Measurements from ENCODE around the gene AMOTL2. TPM values are rescaled to one million over a fixed set of nuclear protein-coding genes. Genes with fewer than 3 reads are reported as not detected.

The AMOTL2 gene
- total RNA-seq, 1 donor from 2014 or later: 41.6 TPM

DNA sequence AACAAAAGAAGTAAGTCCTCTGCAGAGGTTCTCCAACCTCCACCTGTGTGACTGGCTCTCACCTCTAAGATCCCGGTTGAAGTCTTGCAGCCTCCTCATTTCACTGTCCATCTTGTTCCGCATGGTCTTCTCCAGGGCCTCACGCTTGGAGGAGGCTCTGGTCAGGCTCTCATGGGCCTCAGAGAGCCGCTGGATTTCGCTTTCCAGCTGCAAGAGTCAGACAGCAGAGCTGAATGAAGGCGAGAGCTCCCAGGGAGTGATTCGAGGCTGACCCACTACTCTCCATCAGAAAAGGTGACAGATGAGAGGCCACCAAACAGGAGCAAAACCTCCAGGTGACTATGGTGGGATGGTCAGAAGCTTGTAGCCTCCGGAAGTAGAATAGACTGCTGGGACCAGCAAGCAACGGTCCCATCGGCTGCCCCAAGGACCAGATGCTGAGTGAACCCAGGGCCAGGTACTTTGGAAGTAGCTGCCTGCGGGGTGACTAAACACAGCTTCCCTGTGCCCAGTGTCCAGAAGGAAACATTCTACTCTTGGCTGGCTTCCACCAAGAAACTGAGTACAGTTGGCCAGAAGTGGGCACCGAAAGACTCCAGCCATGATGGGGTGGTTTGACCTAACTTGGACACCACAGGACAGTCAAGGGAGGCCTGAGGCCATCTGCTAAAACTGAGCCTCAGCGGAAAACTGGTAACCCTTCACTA lies 7.9 kb downstream of the AMOTL2 start:
- DNase-seq (ENCODE audit: low read depth in 2 of 2): no peak

- no peak for DNase-seq (ENCODE audit: low read depth in 2 of 2)
Measured at GRCh38 chr3:134365766-134366065, 8.5 kb downstream of the AMOTL2 start.

DNA sequence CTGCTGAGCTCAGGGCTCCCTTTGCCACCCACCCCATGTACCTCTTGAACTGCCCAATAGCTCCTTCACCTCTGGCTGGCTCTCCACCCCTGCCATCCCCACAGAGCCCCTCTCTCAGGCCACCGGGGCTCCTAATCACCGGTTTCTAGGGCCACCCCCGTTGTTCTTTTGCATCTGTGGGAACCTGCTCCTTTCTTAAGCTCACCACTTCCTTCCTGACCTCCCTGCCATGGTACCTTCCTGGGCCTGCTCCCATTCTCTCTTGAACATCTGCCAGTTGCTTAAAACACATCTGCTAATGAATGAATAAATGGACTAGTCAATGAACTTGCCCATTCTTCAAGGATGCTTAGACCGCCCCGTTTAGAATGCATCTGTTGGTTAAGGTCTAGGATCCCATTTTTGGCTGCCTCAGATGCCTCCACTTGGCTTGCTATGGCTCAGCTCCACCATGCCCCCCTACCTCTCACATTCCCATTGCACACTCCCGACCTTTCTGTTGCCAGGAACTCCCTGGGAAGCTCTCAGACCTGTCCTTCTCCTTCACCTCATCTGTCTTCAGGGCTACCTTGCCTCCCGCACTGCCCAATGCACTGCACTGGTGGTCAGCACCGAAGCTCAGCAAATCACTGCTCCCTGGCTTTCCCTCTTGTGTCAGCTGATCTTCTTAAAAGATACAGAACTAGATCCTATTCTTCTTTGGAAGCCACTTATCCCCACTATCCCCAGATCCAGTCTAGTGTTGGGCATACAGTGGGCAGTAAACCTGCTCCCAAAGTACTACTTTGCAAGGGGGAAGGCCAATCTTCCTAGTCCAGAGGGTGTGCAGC lies 9.1 kb downstream of the AMOTL2 start:
- DNase-seq (ENCODE audit: low read depth in 2 of 2): peak in 1 of 2 donors; percentile 42

DNA sequence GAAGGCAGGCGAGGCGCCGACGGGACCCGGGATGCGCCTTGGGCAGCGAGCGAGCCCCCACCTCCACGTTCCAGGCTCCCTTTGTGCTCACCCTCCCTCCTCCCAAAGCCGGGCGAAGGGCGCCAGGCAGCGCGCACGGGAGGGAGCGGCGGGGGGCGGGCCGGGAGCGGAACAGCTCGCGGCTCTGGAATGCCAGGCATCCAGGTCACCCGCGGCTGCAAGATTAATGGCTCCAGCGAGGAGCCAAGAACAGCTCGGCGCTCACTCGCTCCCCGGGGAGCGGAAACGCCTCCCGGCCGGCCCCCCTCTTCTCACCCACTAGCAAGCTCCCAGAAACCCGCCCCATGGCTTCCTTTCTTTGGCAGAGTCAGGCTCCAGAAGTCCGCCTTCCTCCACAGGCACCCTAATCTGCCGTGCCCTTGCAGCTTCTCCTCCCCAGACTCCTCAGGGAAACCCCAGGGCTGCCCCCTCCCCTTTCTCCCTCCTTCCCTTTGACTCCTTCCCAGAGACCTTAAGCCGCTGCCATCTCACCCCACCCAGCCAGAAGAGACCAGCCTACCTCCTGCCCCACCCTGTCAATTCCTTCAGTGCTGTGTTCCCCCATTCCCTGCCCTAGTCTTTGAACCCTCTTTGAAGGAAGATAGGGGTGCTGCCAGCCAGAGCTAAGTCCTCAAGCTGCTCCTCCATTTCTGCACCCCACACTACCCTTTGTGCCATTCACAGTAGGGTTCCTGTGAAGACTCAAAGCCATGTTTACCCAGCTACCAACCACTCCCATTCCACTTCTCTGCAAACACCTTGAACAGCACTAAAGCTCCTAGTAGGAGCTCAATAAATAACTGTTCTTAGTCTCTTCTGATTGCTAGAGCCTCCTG lies 9.9 kb downstream of the AMOTL2 start:
- DNase-seq (ENCODE audit: low read depth in 2 of 2): peak; percentile 56 to 93

DNA sequence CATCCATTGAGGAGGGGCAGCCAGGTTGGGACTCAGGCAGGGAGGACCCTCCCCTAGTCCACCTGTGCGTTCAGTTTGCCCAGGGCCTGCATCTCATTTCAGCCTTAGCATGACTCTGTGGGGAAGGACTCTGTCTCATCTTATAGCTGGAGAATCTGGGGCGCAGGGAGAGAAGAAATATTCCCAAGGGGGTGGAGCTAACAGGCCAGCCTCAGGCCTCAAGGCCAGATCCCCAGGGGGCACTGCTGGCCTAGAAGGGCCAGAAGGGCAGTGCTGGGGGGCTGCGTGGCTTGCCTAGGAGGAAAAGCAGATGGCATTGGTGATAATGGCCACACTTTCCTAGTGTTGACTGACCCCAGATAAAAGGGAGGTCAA lies 10.9 kb downstream of the AMOTL2 start:
- no peak for DNase-seq (ENCODE audit: low read depth in 2 of 2)

GRCh38 chr3:134362670-134363380 lies 11.4 kb downstream of the AMOTL2 start:
- DNase-seq (ENCODE audit: low read depth in 2 of 2): no peak

- DNase-seq (ENCODE audit: low read depth in 2 of 2): no peak
Measured at GRCh38 chr3:134362221-134362620, 12.0 kb downstream of the AMOTL2 start.

GRCh38 chr3:134361162-134361835 lies 12.9 kb downstream of the AMOTL2 start:
- DNase-seq (ENCODE audit: low read depth in 2 of 2): no peak

DNA sequence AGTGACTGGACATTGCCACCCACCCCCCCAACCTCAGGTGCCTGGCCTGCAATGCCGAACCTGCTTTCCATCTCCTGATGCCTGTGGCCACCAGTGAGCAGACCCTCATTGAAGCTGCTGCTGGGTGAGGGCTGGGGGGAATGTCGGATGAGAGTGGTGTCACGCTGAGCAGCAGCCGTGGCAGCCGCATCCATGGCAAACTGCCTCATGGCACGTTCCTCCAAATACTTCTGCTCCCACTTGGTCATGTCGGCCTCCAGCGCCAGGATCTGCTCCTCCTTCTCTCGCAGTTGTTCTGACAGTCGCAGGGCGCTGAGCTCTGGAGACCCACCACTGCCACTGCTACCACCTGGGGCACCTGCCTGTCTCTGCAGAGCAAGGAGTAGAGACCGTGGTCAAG lies 14.2 kb downstream of the AMOTL2 start:
- DNase-seq (ENCODE audit: low read depth in 2 of 2): no peak

- no peak for DNase-seq (ENCODE audit: low read depth in 2 of 2)
Measured at GRCh38 chr3:134359121-134360010, 14.9 kb downstream of the AMOTL2 start.

GRCh38 chr3:134357914-134358811 lies 16.1 kb downstream of the AMOTL2 start:
- DNase-seq (ENCODE audit: low read depth in 2 of 2): no peak

DNA sequence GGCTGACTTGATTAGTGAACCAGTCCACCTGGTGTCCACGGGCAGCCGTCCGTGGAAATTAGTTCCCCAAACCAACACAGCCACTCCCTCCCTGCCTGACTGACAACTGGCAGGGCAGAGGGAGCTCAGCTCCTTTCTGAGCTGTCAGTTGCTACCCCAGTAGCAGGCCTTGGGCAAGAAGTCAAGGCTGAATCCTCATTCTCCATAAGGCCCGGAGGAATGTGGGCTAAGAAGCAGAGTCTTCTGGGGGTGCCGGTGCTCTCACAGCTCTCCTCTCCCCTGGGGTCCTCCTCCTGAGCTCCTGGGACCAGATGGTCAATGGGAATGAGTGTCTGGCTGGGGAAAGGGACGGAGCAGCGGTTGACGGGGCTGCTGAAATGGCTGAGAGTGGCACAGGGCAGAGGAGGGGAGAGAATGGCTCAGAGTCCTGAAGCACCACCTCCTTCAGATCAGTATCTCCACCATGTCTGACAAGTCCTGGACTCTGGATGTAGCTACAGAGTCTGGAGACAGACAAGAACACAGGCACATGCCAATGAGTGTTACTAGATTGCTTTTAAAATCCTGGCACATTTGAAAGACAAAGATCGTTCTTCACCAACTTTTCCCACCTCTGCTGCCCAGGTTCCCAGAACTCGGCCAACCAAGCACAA lies 16.9 kb downstream of the AMOTL2 start:
- DNase-seq (ENCODE audit: low read depth in 2 of 2): no peak

DNA sequence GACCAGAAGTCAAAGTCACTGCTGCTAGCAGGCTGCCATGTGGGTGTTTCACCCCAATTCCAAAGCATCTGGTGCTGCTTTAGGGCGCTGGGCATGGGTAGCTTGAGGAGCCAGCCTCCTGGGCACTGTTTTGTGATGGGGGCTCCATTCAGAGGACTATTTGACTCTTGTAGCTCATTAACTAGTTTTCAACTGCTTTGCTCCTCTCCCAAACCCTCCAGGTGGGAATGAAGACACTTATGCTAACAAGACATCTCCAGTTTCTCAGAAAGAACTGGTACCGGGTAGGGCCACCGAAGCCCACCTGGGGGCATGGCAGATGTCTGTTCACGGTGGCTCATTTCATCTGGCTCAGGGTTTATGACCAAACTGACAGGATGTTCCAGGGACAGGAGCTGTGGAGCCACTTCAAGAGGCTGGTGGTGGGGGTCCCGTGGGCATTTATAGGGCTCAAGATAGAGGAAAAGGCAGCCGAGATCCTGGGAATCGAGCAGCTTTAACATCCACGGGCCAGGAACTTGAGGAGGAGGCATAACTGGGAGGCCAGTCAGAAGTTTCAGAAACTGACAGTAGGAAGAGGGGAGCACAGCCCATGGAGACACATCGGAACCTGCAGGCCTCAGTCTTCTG lies 17.7 kb downstream of the AMOTL2 start:
- DNase-seq (ENCODE audit: low read depth in 2 of 2): no peak

DNA sequence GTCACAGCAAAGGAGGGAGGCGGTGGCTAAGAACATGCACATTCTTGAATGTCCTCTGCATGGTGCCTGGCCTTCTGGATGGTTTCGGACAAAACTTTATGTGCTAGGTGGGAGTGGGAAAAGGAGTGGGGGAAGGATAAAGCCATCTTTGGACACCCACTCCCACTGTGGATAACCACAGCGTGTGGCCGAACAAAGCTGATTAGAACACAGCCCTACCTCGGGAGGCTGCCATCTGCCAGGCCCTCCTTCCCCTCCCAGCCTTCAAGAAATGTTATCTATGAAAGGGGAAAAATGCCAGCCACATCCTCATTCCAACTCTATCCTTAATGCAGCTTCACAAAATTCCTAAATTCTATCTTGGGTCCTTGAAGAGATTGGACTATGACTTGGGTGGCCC lies 18.8 kb downstream of the AMOTL2 start:
- DNase-seq (ENCODE audit: low read depth in 2 of 2): no peak

DNA sequence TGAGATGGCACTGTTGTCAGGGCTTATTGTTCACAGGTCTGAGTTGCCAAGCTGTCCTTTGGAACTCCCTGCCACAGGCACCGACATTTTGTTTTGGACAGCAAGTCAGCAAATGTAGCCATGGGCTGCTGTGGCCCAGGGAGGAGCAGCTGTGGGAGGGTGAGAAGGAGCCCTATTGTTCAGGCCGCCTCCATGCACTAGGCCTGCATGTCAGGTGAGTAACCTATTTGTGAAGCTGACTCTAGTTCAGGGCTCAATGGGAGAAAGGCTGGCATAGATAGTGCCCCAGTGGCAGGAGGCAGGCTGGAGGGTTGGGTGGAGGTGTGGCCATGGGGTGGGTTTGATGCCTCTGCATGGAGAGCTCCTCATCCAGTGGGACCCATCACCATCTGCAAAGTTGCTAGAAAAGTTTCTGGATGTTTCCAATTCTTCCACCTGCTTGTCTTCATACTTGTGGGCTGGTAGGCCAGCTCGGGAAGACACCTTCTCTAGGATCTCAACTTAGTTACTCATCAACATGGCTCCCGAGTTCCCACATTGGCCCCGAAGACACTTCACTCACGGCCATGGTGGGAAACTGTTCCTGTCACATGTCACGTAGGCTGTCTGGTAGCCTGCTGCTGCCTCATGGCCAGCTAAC lies 19.5 kb downstream of the AMOTL2 start:
- DNase-seq (ENCODE audit: low read depth in 2 of 2): no peak

DNA sequence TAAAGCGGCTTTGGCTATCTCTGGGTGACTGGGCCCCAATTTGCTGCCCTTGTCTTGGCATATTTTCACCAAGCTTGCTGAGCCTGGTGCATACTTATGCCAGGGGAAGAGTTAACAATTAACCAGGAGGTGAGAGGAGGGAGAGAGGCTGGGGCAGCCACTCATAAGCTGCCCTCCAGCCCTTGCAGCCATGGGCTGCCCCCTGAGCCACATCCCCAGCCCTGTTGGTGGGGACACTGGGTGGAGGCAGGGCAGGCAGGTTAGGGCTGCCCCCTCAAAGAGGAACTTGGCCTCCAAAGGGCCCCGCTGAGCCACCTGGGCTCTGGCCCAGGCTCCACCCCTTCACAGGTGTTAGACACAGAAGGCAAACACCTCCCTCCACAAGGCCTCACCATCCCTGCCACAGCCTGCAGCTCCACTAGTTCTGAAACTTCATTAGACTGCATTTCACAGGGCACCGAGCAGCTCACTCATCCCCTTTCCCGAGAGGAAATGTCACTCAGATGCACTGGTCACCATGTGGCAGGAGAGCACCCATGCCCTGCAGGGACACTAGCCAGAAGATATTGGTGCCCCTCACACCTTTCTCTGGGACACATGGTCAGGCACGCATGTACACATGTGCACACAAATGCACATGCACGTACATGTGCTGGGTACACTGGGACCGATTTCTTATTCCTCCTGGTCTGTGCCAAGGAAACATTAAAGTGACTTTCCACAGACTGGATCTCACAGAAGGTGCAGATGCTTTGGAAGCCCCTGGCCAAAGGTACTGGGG lies 20.2 kb downstream of the AMOTL2 start:
- no peak for DNase-seq (ENCODE audit: low read depth in 2 of 2)
